Fibroblast of skin of left quadriceps (primary cell): ENCODE results near the gene AHCYL1.

Source experiments
- DNase-seq, 2 experiments: peaks; one replicate each; pipeline ENCODE4 v3.0.0-alpha.2; 2013; ENCODE audit warnings: low read depth in 2 of 2

AHCYL1 gene

GRCh38 chr1:110061341-110061740 lies 76.8 kb downstream of the AHCYL1 start:
- DNase-seq: no peak

GRCh38 chr1:110062612-110063011 lies 78.0 kb downstream of the AHCYL1 start:
- DNase-seq: no peak

GRCh38 chr1:110063781-110064180 lies 79.2 kb downstream of the AHCYL1 start:
- DNase-seq: no peak

GRCh38 chr1:110064576-110065337 lies 80.2 kb downstream of the AHCYL1 start:
- no peak for DNase-seq

GRCh38 chr1:110065841-110066240 lies 81.3 kb downstream of the AHCYL1 start:
- no peak for DNase-seq

- no peak for DNase-seq
Measured at GRCh38 chr1:110067479-110067892, 82.9 kb downstream of the AHCYL1 start.

- DNase-seq: no peak
Measured at GRCh38 chr1:110067893-110068645, 83.5 kb downstream of the AHCYL1 start.

GRCh38 chr1:110068646-110069403 lies 84.3 kb downstream of the AHCYL1 start:
- no peak for DNase-seq

GRCh38 chr1:110069404-110070281 lies 85.1 kb downstream of the AHCYL1 start:
- DNase-seq: no peak

GRCh38 chr1:110070282-110070669 lies 85.7 kb downstream of the AHCYL1 start:
- no peak for DNase-seq

- no peak for DNase-seq
Measured at GRCh38 chr1:110070671-110071242, 86.2 kb downstream of the AHCYL1 start, which contains the start of gene ALX3. ALX3 (minus strand) TSS chr1:110070672; CDS start chr1:110070612, 60 bp downstream.
